ENCODE results near the gene ATF7IP.

GRCh38 chr12:14495326-14495725 is 129.8 kb downstream of the ATF7IP start:
- TF ChIP-seq, protein P1, sequence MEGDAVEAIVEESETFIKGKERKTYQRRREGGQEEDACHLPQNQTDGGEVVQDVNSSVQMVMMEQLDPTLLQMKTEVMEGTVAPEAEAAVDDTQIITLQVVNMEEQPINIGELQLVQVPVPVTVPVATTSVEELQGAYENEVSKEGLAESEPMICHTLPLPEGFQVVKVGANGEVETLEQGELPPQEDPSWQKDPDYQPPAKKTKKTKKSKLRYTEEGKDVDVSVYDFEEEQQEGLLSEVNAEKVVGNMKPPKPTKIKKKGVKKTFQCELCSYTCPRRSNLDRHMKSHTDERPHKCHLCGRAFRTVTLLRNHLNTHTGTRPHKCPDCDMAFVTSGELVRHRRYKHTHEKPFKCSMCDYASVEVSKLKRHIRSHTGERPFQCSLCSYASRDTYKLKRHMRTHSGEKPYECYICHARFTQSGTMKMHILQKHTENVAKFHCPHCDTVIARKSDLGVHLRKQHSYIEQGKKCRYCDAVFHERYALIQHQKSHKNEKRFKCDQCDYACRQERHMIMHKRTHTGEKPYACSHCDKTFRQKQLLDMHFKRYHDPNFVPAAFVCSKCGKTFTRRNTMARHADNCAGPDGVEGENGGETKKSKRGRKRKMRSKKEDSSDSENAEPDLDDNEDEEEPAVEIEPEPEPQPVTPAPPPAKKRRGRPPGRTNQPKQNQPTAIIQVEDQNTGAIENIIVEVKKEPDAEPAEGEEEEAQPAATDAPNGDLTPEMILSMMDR (IDR thresholded peaks at IDR 0.05): no peak
- TF ChIP-seq POLR2AphosphoS5 (IDR thresholded peaks at IDR 0.05): no peak
- TF ChIP-seq POLR2A (IDR thresholded peaks at IDR 0.05): no peak
- TF ChIP-seq EP300 (IDR thresholded peaks at IDR 0.05; ENCODE audit: low read depth): no peak

All from transverse colon (tissue), 4 donors.